Measurements from ENCODE around the gene TCERG1.

Gene TCERG1

DNA sequence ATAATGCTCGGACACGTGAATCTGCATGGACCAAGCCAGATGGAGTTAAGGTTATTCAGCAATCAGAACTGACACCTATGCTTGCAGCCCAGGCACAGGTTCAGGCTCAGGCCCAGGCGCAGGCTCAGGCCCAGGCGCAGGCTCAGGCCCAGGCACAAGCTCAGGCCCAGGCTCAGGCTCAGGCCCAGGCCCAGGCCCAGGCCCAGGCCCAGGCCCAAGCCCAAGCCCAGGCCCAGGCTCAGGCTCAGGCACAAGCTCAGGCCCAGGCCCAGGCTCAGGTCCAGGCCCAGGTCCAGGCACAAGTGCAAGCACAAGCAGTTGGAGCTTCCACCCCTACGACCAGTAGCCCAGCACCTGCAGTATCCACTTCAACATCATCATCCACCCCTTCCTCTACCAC lies 11.8 kb downstream of the TCERG1 start:
- no peak for DNase-seq

DNA sequence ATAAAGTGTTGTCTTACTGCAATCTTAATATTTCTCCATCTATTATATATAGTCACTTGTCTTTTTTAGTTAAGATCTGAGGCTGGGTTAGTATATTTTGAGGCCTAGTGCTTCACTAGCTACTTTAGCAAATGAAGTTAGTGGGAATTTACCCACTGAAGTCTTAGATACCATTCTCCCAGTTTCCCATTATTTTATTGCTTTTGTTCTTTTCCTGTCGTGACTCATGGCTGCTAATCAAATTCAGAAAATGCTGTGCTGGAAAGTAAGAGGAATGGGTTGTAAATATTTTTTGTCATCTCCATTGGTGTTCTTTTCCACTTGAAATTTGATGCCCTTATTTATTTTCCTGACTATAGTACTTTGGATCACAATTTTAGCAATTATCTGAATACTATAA lies 14.2 kb downstream of the TCERG1 start:
- no peak for DNase-seq

DNA sequence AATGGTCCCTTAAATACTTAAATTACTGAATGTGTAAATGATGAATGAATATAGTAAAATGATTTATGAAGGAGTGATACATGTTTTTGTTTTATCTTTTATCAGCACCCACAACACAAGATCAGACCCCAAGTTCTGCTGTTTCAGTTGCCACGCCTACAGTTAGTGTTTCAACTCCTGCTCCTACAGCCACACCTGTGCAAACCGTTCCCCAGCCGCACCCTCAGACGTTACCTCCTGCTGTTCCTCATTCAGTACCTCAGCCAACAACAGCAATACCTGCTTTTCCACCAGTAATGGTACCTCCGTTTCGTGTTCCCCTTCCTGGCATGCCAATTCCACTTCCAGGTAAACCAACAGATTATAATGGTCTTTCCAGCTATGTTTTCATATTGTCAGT lies 16.3 kb downstream of the TCERG1 start:
- DNase-seq: no peak

DNA sequence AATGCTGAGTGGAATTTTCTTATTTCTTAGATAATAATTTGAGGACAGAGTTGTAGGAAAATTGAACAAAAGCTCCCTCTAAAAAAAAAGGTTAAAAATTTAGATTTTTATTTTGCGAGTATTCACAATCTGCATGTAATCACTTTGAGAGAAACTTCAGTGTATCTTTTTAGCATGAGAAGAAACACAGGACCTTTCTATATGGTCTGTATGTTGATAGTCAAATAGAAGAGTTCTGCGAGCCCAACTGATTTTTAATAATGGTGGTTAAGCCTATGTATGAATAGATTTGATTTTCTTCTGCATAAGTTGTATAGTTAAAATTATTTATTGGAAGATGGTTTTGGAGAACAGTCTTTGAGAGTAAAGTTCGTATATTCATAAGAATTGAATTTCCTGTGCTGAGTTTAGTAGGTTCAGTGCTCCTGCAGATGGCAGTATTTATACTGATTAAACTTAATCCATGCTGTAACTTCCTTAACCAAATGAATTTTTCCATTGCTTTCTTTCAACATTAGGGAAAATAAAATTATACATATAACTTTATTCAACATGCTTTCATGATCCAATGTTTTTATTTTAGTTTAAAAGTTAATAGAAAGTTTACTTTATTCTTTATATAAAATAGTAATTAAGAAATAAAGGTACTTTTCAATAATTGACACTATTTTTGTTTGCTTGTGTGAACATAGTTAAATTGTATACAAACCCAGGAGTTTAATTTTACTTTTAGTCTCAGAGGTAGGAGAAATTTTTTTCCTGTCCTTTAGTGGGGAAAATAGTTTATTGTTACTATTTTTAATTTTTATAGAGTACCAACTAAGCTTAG lies 19.6 kb downstream of the TCERG1 start:
- DNase-seq: peak; percentile 17 to 31

DNA sequence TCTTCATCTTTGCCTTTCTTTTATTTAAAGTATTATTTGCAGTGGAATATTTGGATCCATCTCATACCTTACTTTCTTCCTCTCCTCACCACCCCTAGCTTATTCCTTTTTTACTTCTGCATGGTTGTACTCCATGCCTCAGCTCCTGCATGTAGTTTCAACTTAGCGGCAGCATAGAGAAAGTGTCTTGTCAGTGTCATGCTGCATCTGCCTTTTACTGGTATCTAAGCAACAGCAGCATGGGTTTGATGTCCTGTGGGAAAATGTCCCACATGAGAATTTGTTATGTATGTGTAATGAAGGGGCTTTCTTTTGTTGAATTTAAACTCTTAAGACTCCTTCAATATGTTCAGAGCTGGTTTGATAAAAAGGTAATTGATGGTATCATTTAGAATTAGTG lies 20.6 kb downstream of the TCERG1 start:
- no peak for DNase-seq

DNA sequence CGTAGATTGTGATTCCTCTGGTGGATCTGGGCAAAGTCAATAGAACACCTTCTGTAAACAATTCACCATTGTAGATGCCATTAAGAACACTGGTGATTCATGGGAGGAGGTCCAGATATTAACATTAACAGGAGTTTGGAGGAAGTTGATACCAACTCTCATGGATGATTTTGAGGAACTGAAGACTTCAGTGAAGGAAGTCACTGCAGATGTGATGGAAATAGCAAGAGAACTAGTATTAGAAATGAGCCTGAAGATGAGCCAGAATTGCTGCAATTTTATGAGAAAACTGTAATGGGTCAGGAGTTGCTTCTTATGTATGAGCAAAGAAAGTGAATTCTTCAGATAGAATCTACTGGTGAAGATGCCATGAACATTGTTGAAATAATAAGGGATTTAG lies 26.9 kb downstream of the TCERG1 start:
- peak; percentile 8 to 29 for DNase-seq

DNA sequence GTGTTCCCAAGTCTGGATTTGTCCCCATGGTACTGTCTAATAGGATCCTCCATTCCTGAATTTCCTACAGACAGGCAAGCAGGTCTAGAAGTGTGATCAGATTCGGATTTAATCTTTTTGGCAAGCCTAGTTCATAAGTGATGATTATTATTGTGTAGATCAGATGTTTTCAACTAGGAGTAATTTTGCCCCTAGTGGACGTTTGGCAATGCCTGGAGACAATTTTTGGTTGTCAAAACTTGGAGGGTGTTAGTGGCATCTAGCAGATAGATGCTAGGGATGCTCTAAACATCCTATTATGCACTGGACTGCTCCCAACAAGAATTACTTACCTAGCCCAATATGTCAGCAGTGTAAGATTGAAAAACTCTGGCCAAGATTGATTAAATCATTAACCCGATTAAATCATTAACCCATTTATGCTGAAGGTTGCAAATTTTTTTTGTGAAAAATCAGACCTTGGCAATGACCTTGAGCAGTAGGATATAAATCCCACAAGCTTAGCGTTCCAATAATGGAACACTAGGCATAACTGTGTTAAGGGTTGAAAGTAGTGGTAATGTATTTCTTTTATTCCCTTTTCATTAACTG lies 28.2 kb downstream of the TCERG1 start:
- no peak for DNase-seq

DNA sequence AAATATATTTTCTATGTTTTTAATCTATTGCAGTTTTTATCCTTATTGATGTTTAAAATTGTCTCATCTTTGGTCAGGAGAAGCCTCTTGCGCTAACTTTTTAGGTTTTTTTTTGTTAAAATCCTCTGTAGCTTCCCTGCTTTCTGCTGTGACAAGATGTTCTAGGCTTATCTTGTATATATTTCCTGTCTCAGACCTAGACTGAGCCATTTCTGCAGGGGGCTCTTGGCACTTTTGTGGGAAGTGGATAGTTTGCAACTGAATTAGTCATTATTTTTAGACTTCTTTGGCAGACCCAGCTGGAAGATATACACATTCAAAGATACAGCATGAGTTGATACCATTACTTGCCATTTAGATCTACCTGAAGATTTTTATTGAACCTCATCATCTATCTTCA lies 28.8 kb downstream of the TCERG1 start:
- DNase-seq: no peak

DNA sequence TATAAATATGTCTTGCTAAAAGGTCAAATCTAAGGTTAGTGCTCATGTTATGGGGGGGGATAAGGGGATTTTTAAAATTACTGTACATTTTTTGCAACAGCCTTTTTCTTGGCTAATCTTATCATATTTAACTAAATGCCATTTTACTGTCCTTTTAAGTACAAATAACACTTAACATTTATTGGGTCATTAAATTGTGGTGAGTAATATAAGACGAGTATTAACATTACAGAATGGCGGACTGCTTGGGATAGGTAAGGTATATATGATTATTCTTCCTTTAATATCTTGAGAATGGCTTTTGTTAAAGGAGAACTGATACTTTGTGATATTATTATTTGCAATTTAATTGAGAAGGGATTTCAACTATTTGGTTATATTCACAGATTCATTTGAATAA lies 35.6 kb downstream of the TCERG1 start:
- DNase-seq: no peak

DNA sequence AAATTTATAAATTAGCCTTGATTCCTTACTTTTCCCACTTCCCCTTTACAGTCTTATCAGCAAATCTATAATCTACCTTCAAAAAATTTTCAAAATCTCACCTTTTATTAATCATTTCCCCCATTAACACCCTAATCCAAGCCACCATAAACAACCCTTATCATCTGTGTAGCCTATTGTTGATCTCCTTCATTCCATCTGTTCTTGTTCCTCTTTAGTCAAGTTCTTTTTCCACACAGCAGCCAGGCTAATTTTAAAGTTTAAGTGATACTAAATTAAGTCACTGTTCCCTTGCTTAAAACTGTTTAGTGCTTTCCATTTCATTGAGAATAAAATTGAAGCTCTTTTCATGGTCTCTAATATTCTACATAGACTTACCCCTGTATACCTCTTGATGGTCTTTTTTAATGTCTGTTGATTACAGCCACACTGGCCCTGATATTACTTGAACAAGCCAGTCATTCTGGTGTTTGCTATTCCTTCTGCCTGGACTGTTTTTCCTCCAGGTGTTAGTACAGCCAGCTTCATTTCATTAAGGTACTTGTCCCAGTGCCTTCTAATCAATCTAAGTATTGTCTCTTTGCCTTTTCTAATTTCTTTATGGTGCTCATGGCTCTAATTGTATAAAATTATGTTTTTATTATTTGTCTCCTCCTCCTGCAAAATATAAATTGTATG lies 37.7 kb downstream of the TCERG1 start:
- no peak for DNase-seq

DNA sequence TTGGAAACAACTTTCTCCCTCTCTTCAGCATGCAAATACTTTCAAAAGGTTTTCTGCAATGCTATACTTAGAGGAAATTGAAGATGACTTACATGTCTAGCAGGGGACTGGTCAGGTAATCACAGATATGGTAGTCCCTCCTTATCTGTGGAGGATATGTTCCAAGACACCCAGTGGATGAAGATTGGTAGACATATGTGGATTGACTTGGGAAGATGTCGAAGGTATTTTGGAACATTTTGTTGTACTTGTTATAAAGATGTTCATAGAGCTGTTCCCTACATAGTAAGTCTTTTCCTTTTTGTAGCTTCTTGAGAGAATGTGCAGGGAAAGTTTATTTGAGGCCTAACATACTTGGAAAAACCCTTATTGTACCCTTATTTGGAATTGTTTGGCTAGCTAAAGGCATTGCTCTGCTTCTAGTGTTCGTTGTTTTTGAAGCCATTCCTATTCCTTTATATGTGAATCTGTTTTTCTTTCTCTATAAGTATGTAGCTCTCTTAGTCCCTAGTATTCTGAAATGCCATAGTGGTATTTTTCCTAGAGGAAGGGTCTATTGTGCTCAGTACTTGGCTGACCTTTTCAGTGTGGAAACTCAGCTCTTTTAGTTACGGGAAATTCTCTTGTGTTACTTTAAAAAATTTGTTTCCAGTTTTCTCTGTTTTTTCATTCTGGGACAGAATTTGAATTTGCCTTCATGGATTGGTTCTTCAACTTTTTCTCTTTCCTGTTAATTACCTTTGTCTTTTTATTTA lies 43.1 kb downstream of the TCERG1 start:
- DNase-seq: no peak

DNA sequence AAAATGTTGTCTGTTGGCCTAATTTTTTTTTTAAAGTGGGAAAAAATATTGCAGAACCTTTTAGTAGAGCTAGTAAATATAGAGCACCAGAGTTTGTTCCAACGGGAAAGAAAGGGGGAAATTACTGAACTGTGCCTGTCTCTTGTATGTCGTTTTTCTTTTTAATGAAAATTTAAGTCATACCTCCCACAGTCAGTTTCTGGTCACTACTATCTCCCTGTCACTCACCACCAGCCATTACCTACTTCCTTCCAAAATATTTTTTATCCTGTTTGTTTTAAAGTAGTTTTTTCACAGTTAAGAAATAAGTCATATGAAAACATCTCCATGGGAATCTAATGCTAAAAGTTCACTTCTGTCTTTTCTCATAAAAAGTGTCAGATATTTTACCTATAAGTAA lies 47.5 kb downstream of the TCERG1 start:
- no peak for DNase-seq

DNA sequence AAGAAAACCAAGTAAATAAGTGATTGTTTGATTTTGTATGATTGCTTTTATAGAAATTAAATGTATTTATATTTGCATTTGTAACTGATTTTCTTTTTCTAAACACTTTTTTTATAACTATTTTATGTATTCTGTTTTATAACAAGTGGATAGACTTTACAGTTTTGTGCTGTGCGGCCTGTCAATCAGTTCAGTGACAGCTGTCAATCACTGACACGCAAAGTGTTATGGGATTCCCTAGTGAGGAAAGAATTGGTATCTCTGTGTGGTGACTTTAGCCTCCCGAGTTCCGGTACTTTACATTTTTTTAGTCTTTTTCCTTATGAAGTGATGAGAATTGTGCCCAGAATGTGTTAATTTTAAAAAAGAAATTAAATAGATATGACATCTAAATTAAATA lies 52.5 kb downstream of the TCERG1 start:
- DNase-seq: no peak

DNA sequence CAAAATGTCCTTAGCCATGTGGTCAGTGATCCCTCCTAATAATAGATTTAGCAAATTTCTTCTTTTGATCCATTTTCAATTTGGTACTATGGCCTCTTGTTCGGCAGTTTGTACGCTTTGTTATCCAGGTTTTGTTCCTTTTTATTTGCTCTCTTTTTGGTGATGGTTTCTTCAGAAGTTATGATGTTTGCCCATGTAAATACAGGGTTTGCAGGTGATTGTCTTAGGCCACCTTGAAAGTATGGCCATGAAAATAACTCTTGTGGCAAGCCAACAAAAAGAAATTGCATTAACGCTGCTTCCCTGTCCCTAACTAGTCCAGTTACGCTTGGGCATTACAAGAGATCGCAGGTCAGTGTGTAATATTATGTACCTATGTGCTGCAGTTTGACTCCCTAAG lies 60.3 kb downstream of the TCERG1 start:
- no peak for DNase-seq

DNA sequence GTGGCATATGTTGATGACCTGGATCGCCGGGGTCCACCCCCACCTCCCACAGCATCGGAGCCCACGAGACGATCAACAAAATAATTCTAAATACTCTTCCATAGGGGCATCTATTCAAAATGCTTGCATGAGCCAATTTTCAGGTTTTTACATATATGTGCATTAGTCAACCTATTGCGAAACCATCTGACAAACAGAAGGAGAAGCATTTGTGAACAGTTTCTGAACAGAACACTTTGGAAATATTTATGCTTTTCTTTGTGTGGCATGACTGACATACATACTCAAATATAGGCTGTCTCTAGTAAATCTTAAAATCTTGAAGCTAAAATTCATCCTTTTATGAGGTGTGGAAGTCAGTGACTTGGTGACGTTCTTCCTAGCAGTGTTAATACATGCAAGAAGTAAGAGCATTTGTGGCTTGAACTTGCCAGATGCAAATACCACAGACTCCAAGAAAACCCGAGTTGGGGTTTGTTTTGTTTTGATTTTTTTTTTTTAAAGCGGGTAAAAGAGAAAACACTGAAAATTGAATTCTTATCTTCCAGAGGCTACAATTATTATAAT lies 63.5 kb downstream of the TCERG1 start:
- DNase-seq: peak in 1 of 2 experiments; percentile 30

DNA sequence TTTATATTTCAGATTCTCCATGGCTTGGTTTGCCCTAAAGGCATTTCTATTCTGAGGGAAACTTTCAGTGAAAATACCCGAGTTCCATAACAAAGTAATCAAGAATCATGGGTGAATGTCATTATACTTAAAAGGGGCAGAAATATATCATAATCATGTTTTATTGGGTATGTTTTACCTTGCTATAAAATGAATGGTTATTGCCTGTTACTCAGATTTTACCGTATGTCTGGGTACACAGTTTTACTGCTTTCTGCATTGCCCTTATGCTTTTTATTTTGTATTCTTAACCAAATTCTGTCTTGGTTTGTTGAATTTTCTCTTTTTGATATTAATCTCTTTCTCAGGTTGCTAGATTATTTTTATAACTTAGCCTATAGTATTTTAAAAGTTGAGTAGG lies 66.3 kb downstream of the TCERG1 start:
- DNase-seq: no peak

DNA sequence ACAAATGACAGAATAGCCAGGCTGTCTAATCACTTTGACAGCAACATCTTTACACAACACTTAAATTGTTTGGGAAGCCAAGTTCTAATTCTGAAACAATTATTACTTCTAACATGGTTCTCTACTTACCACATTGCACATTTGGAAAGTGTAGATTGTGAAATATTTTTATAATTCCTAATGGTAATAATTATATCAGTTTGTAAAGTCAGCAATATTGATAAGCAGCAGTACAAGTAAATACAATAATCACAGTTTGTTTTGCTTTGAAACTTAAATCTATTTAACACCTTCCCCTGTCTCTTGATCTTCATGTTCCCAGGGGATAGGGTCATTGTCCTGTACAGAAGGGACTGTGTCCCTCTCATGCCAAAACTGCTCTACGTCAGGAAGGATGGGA lies 67.4 kb downstream of the TCERG1 start:
- no peak for DNase-seq

DNA sequence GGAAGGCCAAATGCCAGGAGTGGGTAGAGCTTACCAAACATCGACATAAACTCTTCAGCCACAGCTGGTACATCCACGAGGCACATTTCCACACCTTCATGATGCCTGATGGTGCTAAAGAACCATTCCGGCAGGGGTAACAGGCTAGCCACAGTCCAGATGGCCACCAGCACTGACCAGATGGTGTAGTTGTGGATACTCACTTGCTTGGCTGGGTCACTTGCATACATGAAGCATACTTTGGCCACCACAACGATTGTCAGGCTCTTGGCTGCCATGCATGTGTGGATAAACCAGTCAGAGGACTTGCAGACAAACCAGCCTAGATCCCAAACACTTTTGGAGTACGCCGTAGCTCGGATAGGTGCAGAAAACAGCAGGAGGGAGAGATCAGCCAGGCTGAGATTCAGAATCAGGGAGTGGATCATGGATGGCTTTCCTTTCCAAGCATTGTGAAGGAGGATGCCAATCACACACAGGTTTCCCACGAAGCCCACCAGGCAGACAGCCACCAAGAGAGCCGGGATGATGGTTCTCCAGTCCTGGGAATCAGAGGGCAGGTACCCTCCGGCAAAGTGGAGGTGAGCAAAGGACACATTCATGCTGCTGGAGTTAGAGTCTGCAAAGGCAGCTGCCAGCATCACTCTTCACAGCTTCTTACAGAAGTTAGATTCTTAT lies 68.5 kb downstream of the TCERG1 start:
- DNase-seq: no peak

DNA sequence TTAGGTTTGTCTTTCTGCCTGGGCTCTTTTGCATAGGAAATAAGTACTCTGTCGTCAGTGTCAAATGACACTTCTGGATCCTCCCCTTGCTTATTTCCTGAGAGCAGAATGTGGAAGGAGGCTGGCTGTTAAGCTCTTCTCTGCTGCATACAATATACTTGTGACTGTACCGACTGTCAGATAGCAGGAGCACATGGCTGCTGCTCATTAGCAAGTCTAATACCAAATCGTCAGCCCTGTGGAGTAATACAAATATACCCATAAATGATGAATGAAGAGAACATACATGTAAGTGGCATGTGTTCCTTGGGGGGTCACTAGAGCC lies 69.0 kb downstream of the TCERG1 start, which contains the start of gene GPR151:
TSS of gene GPR151 (minus strand) at position 40 of the 325 bp plus-strand sequence. CDS start 77 bp downstream, outside the sequence.
- DNase-seq: no peak

DNA sequence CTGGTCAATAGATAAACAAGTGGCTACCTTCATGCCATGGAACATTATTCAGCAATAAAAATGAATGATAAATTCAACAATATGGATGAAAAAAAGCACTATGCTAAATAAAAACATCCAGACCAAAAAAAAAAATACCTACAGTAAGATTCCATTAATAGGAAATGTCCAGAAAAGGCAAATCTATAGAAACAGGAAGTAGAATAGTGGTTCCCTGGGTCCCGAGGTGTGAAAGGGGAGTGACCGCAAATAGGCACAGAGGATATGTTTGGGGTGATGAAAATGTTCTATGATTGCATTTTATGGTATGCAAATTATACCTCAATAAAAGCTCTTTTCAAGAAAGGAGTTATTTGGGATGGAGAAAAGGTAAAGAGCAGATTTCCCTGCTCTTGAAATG lies 72.4 kb downstream of the TCERG1 start:
- peak in 1 of 2 experiments; percentile 5 for DNase-seq

DNA sequence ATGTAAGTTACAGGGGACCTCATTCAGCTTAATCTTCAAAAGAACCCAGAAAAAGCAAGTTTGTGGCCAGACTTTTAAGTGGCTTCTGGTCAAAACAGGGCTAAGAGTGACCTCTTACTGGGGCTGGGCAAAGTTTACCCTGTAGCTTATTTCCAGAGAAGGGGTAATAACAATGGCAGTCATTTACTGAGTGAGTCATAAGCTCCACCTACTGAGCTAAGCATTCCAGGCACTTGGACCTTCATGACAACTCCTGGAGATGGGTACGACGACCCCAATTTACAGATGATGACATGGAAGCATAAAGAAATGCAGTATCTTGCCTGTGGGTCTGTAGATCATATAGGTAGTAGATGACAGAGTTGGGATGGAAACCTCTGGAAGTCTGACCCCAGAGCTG lies 73.6 kb downstream of the TCERG1 start:
- no peak for DNase-seq

DNA sequence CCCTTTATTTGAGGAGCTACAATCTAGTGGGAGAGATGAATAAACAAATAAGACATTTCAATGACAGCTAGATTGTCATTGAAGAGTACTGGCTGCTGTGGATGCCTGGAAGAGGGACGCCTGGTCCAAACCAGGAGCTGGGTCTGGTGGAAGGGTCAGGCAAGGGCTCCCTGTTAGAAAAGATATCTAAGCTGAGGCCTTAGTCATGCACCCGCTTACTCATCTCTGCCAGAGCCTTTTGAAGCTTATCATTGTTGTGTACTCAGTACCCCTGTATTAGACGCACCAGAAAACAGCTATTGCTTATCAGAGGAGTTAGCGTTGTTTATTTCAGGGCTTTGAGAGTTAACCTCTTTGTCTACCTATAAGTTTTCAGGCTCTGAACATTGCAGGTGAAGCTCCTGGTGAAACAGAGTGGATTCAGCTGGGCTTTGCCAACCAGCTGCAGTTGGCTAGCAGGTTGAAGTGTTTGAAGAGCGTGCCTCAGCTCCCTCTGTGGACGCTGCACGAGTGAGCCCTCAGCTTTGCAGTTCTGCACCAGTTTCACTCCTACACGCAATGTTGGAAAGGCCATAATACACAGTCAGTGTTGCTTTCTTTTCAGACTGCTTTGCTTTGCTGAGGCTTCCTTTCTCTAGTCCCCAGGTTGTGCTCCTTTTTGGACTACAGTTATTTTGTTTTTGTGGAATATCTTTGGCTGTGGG lies 74.4 kb downstream of the TCERG1 start:
- DNase-seq: no peak

All from AML-193 (cell line).